HepG2 (cell line): ENCODE measurements around the gene ATP5F1E. TPM values are rescaled to one million over a fixed set of nuclear protein-coding genes. Genes with fewer than 3 reads are reported as not detected.

Experiments used
- ARID5B ChIP-seq: IDR thresholded peaks from 2 replicates; pipeline ENCODE4 v1.4.0; 2020; ENCODE audit warnings: mild to moderate bottlenecking, missing genetic modification reagents
- ASH2L ChIP-seq: fragments of 300-600, 200-600 bp; sonication (generic); IDR thresholded peaks from 2 replicates; pipeline ENCODE4 v1.7.0; 2017; ENCODE audit warnings: low read depth, mild to moderate bottlenecking, moderate library complexity, mixed read lengths, low read length; ENCODE audit not compliant: insufficient read length
- ATF7 ChIP-seq, 2 experiments: fragments of 450-650 bp in 1 of 2; sonication (generic) in 1 of 2; formaldehyde crosslinking in 1 of 2; IDR thresholded peaks; 2 replicates each; pipeline versions ENCODE4 v1.4.0 to v1.6.1; 2016 to 2020; ENCODE audit warnings: antibody characterized with exemption in 1 of 2, mild to moderate bottlenecking in 1 of 2, missing genetic modification reagents in 1 of 2
- ETV6 ChIP-seq: sonication (generic); formaldehyde crosslinking; conservative IDR thresholded peaks from 2 replicates; pipeline ENCODE4 v1.4.0; 2020; ENCODE audit warnings: missing genetic modification reagents
- HNF4A ChIP-seq: sonication (generic); formaldehyde crosslinking; IDR thresholded peaks from 2 replicates; pipeline ENCODE4 v1.4.0; 2020; ENCODE audit warnings: missing genetic modification reagents
- JUN ChIP-seq: sonication (generic); formaldehyde crosslinking; IDR thresholded peaks from 2 replicates; pipeline ENCODE4 v1.4.0; 2020; ENCODE audit warnings: mild to moderate bottlenecking, missing genetic modification reagents
- NCOA5 ChIP-seq: sonication (generic); formaldehyde crosslinking; IDR thresholded peaks from 2 replicates; pipeline ENCODE4 v1.4.0; 2020; ENCODE audit warnings: missing genetic modification reagents
- NFATC3 ChIP-seq: sonication (generic); formaldehyde crosslinking; IDR thresholded peaks from 2 replicates; pipeline ENCODE4 v1.5.1; 2020; ENCODE audit warnings: mild to moderate bottlenecking, missing genetic modification reagents
- NFRKB ChIP-seq: fragments of 450-650 bp; IDR thresholded peaks from 2 replicates; pipeline ENCODE4 v1.6.1; 2017
- NR0B2 ChIP-seq: sonication (generic); formaldehyde crosslinking; IDR thresholded peaks from 2 replicates; pipeline ENCODE4 v1.4.0; 2020; ENCODE audit warnings: mild to moderate bottlenecking, missing genetic modification reagents
- NR1H2 ChIP-seq: sonication (generic); formaldehyde crosslinking; IDR thresholded peaks from 2 replicates; pipeline ENCODE4 v1.8.1; 2022; ENCODE audit warnings: low read depth, missing genetic modification reagents, borderline replicate concordance
- SSRP1 ChIP-seq: IDR thresholded peaks from 2 replicates; pipeline ENCODE4 v1.6.1; 2016; ENCODE audit warnings: control low read depth
- YEATS2 ChIP-seq: sonication (generic); formaldehyde crosslinking; IDR thresholded peaks from 2 replicates; pipeline ENCODE4 v1.4.0; 2020; ENCODE audit warnings: missing genetic modification reagents, borderline replicate concordance
- ZFP62 ChIP-seq: sonication (generic); formaldehyde crosslinking; IDR thresholded peaks from 2 replicates; pipeline ENCODE4 v1.4.0; 2020; ENCODE audit warnings: missing genetic modification reagents
- ZNF225 ChIP-seq: sonication (generic); formaldehyde crosslinking; IDR thresholded peaks from 2 replicates; pipeline ENCODE4 v1.4.0; 2020; ENCODE audit warnings: mild to moderate bottlenecking, missing genetic modification reagents
- ZNF282 ChIP-seq: fragments of 450-650 bp; IDR thresholded peaks from 2 replicates; pipeline ENCODE4 v1.6.1; 2018; ENCODE audit not compliant: partially characterized antibody
- ZNF329 ChIP-seq: sonication (generic); formaldehyde crosslinking; IDR thresholded peaks from 2 replicates; pipeline ENCODE4 v1.9.0; 2021; ENCODE audit warnings: low read depth, mild to moderate bottlenecking, missing genetic modification reagents
- ZNF607 ChIP-seq: sonication (generic); formaldehyde crosslinking; IDR thresholded peaks from 2 replicates; pipeline ENCODE4 v1.5.1; 2020; ENCODE audit warnings: missing genetic modification reagents, mild to moderate bottlenecking, borderline replicate concordance
- ZNF75D ChIP-seq: sonication (generic); formaldehyde crosslinking; IDR thresholded peaks from 2 replicates; pipeline ENCODE4 v1.8.1; 2023; ENCODE audit warnings: missing genetic modification reagents, mild to moderate bottlenecking, borderline replicate concordance
- ZNF768 ChIP-seq: sonication (generic); formaldehyde crosslinking; IDR thresholded peaks from 2 replicates; pipeline ENCODE4 v1.4.0; 2020; ENCODE audit warnings: missing genetic modification reagents
- polyA plus RNA-seq, 8 experiments: library from polyadenylated mRNA; depleted of rRNA in 3 of 8; stranded (reverse) in 7 of 8; unstranded in 1 of 8; fragments of >200 nt; fragmentation: Illumina TruSeq in 4 of 8; extraction: Trizol in 4 of 8; gene quantifications; 2 replicates each; pipeline versions ENCODE4 v1.2.1 to v1.2.3, GENCODE V29; 2011 to 2016; ENCODE audit warnings: low read depth in 4 of 8, missing spikeins in 1 of 8, mixed read lengths in 1 of 8; ENCODE audit not compliant: insufficient read depth in 1 of 8
- total RNA-seq, 5 experiments: library from RNA; depleted of rRNA; stranded (reverse); fragments of >200 nt; fragmentation: Illumina TruSeq; extraction: Trizol; gene quantifications; 2 replicates each; pipeline ENCODE4 v1.2.3, GENCODE V29; 2016; ENCODE audit warnings: low read depth in 1 of 5
- TF ChIP-seq, protein P1 (sequence below): sonication (generic); formaldehyde crosslinking; IDR thresholded peaks from 2 replicates; pipeline ENCODE4 v1.4.0; 2020; ENCODE audit warnings: missing genetic modification reagents, borderline replicate concordance
- TF ChIP-seq, protein P2 (sequence below): sonication (generic); formaldehyde crosslinking; IDR thresholded peaks from 2 replicates; pipeline ENCODE4 v1.8.0; 2022; ENCODE audit warnings: low read depth, missing genetic modification reagents

ATP5F1E gene
- total and polyA plus RNA-seq, 2 of the 13 experiments (the other 11 are each of a cell fraction or from before 2014, with no cell fraction given): 121 to 134 TPM

GRCh38 chr20:59010321-59010994 lies 21.7 kb downstream of the ATP5F1E start (continued):
- TF ChIP-seq ZNF282 (no peak), ZFP62 (CRISPR knock-in tag) (no peak), NCOA5 (CRISPR knock-in tag) (no peak), ZNF329 (CRISPR knock-in tag) (no peak), SSRP1 (CRISPR knock-in tag) (no peak), ASH2L (no peak), NR0B2 (CRISPR knock-in tag) (no peak), ZNF75D (no peak), HNF4A (CRISPR knock-in tag) (no peak), ZNF607 (CRISPR knock-in tag) (no peak), ATF7 (IDR thresholded peaks at IDR 0.05) (no peak), ATF7 (CRISPR knock-in tag; IDR thresholded peaks at IDR 0.05) (0 out of 2 replicates have a peak, but pooled peaks have one; percentile 50), ETV6 (no peak), ZNF768 (CRISPR knock-in tag) (no peak), NR1H2 (CRISPR knock-in tag) (no peak), JUN (CRISPR knock-in tag) (no peak), ARID5B (CRISPR knock-in tag) (no peak), NFRKB (no peak), ZNF225 (CRISPR knock-in tag) (no peak), NFATC3 (CRISPR knock-in tag) (no peak), YEATS2 (peak; percentile 42; the same call in 1 of the 2 replicates)
- TF ChIP-seq, protein P1, sequence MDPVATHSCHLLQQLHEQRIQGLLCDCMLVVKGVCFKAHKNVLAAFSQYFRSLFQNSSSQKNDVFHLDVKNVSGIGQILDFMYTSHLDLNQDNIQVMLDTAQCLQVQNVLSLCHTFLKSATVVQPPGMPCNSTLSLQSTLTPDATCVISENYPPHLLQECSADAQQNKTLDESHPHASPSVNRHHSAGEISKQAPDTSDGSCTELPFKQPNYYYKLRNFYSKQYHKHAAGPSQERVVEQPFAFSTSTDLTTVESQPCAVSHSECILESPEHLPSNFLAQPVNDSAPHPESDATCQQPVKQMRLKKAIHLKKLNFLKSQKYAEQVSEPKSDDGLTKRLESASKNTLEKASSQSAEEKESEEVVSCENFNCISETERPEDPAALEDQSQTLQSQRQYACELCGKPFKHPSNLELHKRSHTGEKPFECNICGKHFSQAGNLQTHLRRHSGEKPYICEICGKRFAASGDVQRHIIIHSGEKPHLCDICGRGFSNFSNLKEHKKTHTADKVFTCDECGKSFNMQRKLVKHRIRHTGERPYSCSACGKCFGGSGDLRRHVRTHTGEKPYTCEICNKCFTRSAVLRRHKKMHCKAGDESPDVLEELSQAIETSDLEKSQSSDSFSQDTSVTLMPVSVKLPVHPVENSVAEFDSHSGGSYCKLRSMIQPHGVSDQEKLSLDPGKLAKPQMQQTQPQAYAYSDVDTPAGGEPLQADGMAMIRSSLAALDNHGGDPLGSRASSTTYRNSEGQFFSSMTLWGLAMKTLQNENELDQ (CRISPR knock-in tag): no peak
- TF ChIP-seq, protein P2, sequence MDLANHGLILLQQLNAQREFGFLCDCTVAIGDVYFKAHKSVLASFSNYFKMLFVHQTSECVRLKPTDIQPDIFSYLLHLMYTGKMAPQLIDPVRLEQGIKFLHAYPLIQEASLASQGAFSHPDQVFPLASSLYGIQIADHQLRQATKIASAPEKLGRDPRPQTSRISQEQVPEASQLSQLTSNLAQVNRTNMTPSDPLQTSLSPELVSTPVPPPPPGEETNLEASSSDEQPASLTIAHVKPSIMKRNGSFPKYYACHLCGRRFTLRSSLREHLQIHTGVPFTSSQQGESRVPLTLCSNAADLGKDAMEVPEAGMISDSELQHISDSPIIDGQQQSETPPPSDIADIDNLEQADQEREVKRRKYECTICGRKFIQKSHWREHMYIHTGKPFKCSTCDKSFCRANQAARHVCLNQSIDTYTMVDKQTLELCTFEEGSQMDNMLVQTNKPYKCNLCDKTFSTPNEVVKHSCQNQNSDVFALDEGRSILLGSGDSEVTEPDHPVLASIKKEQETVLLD: no peak
